HL-60 (cell line): ENCODE results near the gene B4GALNT4.

ENCODE experiments used
- DNase-seq, 2 experiments: peaks; one replicate each; pipeline ENCODE4 v3.0.0-alpha.2; 2010 to 2020; ENCODE audit warnings: low read depth in 1 of 2, low spot score in 1 of 2
- H3K27ac ChIP-seq: fragments of 250-450 bp; sonication (Bioruptor Pico); replicated peaks from 2 replicates; pipeline ENCODE4 v1.5.1; 2020; ENCODE audit warnings: mild to moderate bottlenecking, moderate library complexity
- H3K27me3 ChIP-seq: fragments of 250-450 bp; sonication (Bioruptor Pico); 2 replicates; pipeline ENCODE4 v1.5.1; 2021; ENCODE audit warnings: mild to moderate bottlenecking, moderate library complexity; ENCODE audit not compliant: insufficient read depth, poor library complexity, severe bottlenecking
- H3K4me3 ChIP-seq: replicated peaks from 2 replicates; pipeline ENCODE4 v1.5.1; 2011; ENCODE audit warnings: mild to moderate bottlenecking, control low read depth, low read length; ENCODE audit not compliant: insufficient read depth
- CTCF ChIP-seq: IDR thresholded peaks from one replicate; pipeline ENCODE4 v1.5.1; 2011; ENCODE audit warnings: low read length, control low read depth, inconsistent platforms; ENCODE audit not compliant: insufficient read depth
- GABPA ChIP-seq: IDR thresholded peaks from 2 replicates; pipeline ENCODE4 v1.6.1; 2012; ENCODE audit warnings: low read depth
- POLR2AphosphoS5 ChIP-seq: IDR thresholded peaks from 2 replicates; pipeline ENCODE4 v1.6.1; 2012; ENCODE audit warnings: low read depth
- REST ChIP-seq: IDR thresholded peaks from 2 replicates; pipeline ENCODE4 v1.6.1; 2012; ENCODE audit warnings: low read depth; ENCODE audit not compliant: insufficient replicate concordance
- SPI1 ChIP-seq: IDR thresholded peaks from 2 replicates; pipeline ENCODE4 v1.6.1; 2012; ENCODE audit warnings: low read depth, mild to moderate bottlenecking, borderline replicate concordance

B4GALNT4 gene

DNA sequence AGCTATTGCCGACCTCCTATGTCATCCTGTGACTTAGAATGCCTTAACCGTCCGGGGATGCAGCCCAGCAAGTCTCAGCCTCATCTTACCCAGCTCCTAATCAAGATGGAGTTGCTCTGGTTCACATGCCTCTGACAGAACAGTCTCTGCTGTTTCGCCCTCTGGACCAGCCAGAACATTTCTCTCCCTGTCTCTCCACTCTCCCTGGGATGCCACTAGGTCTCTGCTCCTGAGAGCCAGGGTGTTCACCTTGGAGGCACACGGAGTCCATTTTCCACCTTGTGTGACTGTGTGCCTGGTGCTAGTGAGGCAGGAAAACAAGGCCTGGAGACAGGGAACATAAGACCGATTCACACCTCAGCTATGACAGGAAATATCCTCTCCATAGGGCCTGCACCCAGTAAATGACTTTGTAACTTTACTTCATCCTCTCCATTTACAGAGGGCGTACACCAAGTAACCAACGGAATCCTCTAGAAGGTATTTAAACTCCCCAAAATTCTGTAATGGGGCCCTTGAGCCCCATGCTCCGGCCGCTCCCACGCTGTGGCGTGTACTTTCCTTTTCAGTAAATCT lies 16.8 kb upstream of the B4GALNT4 start:
- no peak overlapping the region for H3K27ac ChIP-seq
- H3K27me3 ChIP-seq, result no peaks in the 10 kb centered on the region
- no peak for DNase-seq
- H3K4me3 ChIP-seq, result no peak overlapping the region
- TF ChIP-seq REST, result no peak
- no peak for TF ChIP-seq CTCF
- TF ChIP-seq SPI1, result no peak

DNA sequence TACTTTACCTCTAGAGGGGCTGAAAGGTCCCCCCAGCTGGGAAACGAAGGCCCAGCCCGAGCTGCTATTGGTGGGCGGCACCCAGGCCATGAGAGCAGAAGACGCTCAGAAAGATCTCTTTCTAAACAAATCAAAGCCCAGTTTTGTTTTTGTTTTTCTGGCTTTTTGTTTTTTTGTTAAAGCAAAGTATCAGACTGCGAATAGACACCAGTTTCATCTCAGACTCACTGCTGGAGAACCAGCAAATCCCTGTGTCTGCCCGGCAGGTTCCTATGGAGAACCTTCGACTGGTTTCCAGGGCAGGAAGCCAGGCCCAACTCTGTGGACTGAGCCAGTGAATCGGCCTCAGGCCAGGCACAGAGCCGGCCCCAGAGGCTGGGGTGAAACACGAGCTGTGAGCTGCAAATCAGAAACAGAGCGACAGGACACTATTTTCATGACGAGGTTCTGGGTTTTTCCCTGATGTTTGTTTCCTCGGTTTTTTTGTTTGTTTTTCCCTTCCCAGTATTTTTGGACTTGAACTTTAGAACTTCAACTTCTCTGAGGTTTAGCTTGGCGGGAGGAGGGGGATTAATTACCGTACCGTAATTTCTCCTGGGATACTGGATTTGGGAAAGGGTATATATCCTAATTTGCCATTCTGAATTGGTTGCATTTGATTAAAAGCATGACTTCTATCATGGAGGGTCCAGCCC lies 16.0 kb upstream of the B4GALNT4 start:
- Histone ChIP-seq H3K27ac (no peak overlapping the region), H3K27me3 (no peaks in the 10 kb centered on the region), H3K4me3 (no peak overlapping the region)
- TF ChIP-seq POLR2AphosphoS5, result no peak
- no peak for TF ChIP-seq GABPA
- DNase-seq, result no peak

- Histone ChIP-seq H3K4me3 (peak overlapping the region; percentile 3; the same call in 1 of the 2 replicates), H3K27ac (no peak overlapping the region)
- no peak for TF ChIP-seq CTCF
- no peak for TF ChIP-seq SPI1
- TF ChIP-seq GABPA, result no peak
- TF ChIP-seq REST, result no peak
- TF ChIP-seq POLR2AphosphoS5, result no peak
These were observed 13.5 kb upstream of the B4GALNT4 start for GRCh38 chr11:355581-356458.

DNA sequence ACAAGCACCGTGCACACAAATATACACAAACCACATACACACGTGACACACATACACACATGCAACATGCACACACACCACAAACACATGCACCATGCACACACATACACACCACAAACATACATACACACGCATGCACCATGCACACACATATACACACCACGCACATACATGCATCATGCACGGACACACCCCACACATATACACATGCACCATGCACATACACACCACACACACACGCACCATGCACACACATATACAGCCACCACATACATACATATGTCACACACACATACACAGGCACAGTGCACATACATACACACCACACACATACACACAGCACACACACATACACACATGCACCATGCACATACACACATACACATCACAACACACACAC lies 12.7 kb upstream of the B4GALNT4 start:
- no peak for DNase-seq
- Histone ChIP-seq H3K27me3 (no peaks in the 10 kb centered on the region), H3K27ac (no peak overlapping the region), H3K4me3 (no peak overlapping the region)
- TF ChIP-seq CTCF (no peak), GABPA (no peak), REST (no peak)

More at GRCh38 chr11:355581-356458, 13.5 kb upstream of the B4GALNT4 start:
- peak in 1 of 2 experiments; percentile 13 for DNase-seq
- H3K27me3 ChIP-seq, result no peaks in the 10 kb centered on the region
